ENCODE data around the gene DYNC2H1. TPM values are rescaled to one million over a fixed set of nuclear protein-coding genes. Genes with fewer than 3 reads are reported as not detected.
A peak's percentile ranks its signal among the peaks of the same experiment; 100 is the strongest.

Gene DYNC2H1
- total and polyA plus RNA-seq, 2 donors (not counting 1 experiment from before 2014, with no cell fraction given) = 20.1 to 65.9 TPM

DNA sequence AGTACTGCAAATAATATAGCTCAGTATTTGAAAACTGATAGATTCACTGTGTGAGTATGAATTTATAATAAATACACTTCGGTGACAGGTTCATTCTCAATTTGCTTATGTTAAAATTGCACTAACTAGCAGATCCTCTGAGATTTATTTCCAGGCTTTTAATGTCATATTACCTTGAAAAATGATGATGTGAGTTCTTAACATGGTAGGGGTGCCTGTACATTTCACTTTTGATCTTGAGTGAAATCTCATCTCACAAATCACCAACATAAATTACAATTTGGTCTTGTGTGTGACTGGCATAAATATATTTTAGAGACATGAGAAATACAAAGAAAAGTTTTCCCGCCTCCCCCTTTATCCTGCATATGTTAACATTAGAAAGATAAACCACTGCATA lies 240.4 kb downstream of the DYNC2H1 start:
- no peaks in the 10 kb centered on the region for H4K20me1 ChIP-seq (ENCODE audit: control insufficient read depth, extremely low read depth, insufficient read depth, low read length)
- no peak overlapping the region for H3K27ac ChIP-seq (ENCODE audit: insufficient read depth, low read length)
- DNase-seq (ENCODE audit: low read depth in 2 of 2) = no peak
- no peak overlapping the region for H3K4me2 ChIP-seq (ENCODE audit: extremely low read depth, insufficient read depth, low read length)
- no peaks in the 10 kb centered on the region for H3K79me2 ChIP-seq (ENCODE audit: control insufficient read depth, insufficient read depth, low read length)
- no peaks in the 10 kb centered on the region for H3K27me3 ChIP-seq (ENCODE audit: control insufficient read depth, insufficient read depth, low read length)
- no peak overlapping the region for H3K4me3 ChIP-seq (replicated peaks in 1 of 4; ENCODE audit: control extremely low read depth in 1 of 4, insufficient read depth in 1 of 4, low read depth in 3 of 4, low read length in 4 of 4)
- no peaks in the 10 kb centered on the region for H3K9me3 ChIP-seq (ENCODE audit: control insufficient read depth, insufficient read depth, low read depth, low read length)
- H3K4me1 ChIP-seq (ENCODE audit: control insufficient read depth, extremely low read depth, insufficient read depth, low read length) = no peaks in the 10 kb centered on the region
- H2AFZ ChIP-seq (ENCODE audit: low read length) = no peak overlapping the region
- no peaks in the 10 kb centered on the region for H3K36me3 ChIP-seq (ENCODE audit: control insufficient read depth, insufficient read depth, low read length)
- no peak overlapping the region for H3K9ac ChIP-seq (ENCODE audit: insufficient read depth, low read length)
- no peak for TF ChIP-seq EZH2 (IDR thresholded peaks at IDR 0.05; ENCODE audit: low read length, missing control alignments)
- TF ChIP-seq, protein P1, sequence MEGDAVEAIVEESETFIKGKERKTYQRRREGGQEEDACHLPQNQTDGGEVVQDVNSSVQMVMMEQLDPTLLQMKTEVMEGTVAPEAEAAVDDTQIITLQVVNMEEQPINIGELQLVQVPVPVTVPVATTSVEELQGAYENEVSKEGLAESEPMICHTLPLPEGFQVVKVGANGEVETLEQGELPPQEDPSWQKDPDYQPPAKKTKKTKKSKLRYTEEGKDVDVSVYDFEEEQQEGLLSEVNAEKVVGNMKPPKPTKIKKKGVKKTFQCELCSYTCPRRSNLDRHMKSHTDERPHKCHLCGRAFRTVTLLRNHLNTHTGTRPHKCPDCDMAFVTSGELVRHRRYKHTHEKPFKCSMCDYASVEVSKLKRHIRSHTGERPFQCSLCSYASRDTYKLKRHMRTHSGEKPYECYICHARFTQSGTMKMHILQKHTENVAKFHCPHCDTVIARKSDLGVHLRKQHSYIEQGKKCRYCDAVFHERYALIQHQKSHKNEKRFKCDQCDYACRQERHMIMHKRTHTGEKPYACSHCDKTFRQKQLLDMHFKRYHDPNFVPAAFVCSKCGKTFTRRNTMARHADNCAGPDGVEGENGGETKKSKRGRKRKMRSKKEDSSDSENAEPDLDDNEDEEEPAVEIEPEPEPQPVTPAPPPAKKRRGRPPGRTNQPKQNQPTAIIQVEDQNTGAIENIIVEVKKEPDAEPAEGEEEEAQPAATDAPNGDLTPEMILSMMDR (conservative IDR thresholded peaks at IDR 0.05 in 1 of 2, IDR thresholded peaks at IDR 0.05 in 1 of 2; ENCODE audit: low read depth in 1 of 2, low read length in 2 of 2) = no peak

DNA sequence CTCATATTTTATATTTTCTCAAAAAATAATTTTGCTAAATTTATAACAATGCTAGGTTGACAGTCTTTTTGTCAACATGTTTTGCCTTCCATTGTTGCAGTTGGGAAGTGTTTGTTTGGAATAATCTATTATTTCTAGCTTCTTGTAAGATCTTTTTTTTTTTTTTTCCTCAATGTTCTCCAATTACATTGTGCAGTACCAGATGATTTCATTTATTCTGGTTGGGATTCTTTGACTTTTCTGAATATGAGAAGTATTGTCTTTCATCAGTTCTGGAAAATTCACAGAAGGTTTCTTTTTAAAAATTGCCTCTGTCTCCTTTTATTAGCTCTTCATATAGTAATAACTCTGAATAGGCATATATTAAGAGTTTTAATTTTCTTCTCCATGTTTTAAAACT lies 245.4 kb downstream of the DYNC2H1 start:
- Histone ChIP-seq H3K9me3 (ENCODE audit: control insufficient read depth, insufficient read depth, low read depth, low read length) (no peaks in the 10 kb centered on the region), H3K79me2 (ENCODE audit: control insufficient read depth, insufficient read depth, low read length) (no peaks in the 10 kb centered on the region), H3K4me2 (ENCODE audit: extremely low read depth, insufficient read depth, low read length) (no peak overlapping the region), H3K36me3 (ENCODE audit: control insufficient read depth, insufficient read depth, low read length) (no peaks in the 10 kb centered on the region), H3K4me1 (ENCODE audit: control insufficient read depth, extremely low read depth, insufficient read depth, low read length) (no peaks in the 10 kb centered on the region), H3K4me3 (replicated peaks in 1 of 4; ENCODE audit: control extremely low read depth in 1 of 4, insufficient read depth in 1 of 4, low read depth in 3 of 4, low read length in 4 of 4) (no peak overlapping the region), H3K27me3 (ENCODE audit: control insufficient read depth, insufficient read depth, low read length) (no peaks in the 10 kb centered on the region), H3K9ac (ENCODE audit: insufficient read depth, low read length) (no peak overlapping the region), H4K20me1 (ENCODE audit: control insufficient read depth, extremely low read depth, insufficient read depth, low read length) (no peaks in the 10 kb centered on the region), H3K27ac (ENCODE audit: insufficient read depth, low read length) (no peak overlapping the region), H2AFZ (ENCODE audit: low read length) (no peak overlapping the region)
- no peak for DNase-seq (ENCODE audit: low read depth in 2 of 2)
- TF ChIP-seq EZH2 (IDR thresholded peaks at IDR 0.05; ENCODE audit: low read length, missing control alignments) = no peak
- TF ChIP-seq, protein P1 (conservative IDR thresholded peaks at IDR 0.05 in 1 of 2, IDR thresholded peaks at IDR 0.05 in 1 of 2; ENCODE audit: low read depth in 1 of 2, low read length in 2 of 2) = no peak

DNA sequence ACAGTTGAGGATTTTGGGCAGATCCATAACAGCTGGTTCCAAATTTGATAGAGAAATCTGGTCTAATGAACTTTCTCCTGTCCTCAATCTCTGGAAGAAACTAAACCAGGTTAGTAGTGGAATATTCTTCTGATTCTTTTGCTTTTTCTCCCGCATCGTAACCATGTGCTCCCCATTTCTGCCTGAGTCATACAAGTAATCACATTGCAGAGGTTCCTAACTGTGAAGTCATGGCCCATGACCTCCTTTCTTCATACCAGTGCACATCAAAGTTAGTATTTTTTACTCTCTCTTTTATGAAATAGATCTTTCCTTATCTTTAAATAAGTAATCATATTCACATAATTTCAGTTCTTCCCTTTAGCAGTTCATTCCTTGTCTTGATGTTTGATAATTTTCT lies 249.0 kb downstream of the DYNC2H1 start:
- no peak overlapping the region for H3K4me2 ChIP-seq (ENCODE audit: extremely low read depth, insufficient read depth, low read length)
- H3K27me3 ChIP-seq (ENCODE audit: control insufficient read depth, insufficient read depth, low read length) = no peaks in the 10 kb centered on the region
- H3K79me2 ChIP-seq (ENCODE audit: control insufficient read depth, insufficient read depth, low read length) = no peaks in the 10 kb centered on the region
- no peak overlapping the region for H3K27ac ChIP-seq (ENCODE audit: insufficient read depth, low read length)
- no peak overlapping the region for H2AFZ ChIP-seq (ENCODE audit: low read length)
- peak; percentile 53 to 78 for DNase-seq (ENCODE audit: low read depth in 2 of 2)
- no peaks in the 10 kb centered on the region for H4K20me1 ChIP-seq (ENCODE audit: control insufficient read depth, extremely low read depth, insufficient read depth, low read length)
- H3K9me3 ChIP-seq (ENCODE audit: control insufficient read depth, insufficient read depth, low read depth, low read length) = no peaks in the 10 kb centered on the region
- no peak for TF ChIP-seq EZH2 (IDR thresholded peaks at IDR 0.05; ENCODE audit: low read length, missing control alignments)
- TF ChIP-seq, protein P1 (conservative IDR thresholded peaks at IDR 0.05 in 1 of 2, IDR thresholded peaks at IDR 0.05 in 1 of 2; ENCODE audit: low read depth in 1 of 2, low read length in 2 of 2) = no peak
- H3K4me1 ChIP-seq (ENCODE audit: control insufficient read depth, extremely low read depth, insufficient read depth, low read length) = no peaks in the 10 kb centered on the region
- H3K9ac ChIP-seq (ENCODE audit: insufficient read depth, low read length) = no peak overlapping the region
- no peak overlapping the region for H3K4me3 ChIP-seq (replicated peaks in 1 of 4; ENCODE audit: control extremely low read depth in 1 of 4, insufficient read depth in 1 of 4, low read depth in 3 of 4, low read length in 4 of 4)
- no peaks in the 10 kb centered on the region for H3K36me3 ChIP-seq (ENCODE audit: control insufficient read depth, insufficient read depth, low read length)

Measured in fibroblast of lung (primary cell).